Stomach (tissue), 4 donors: Measurements from ENCODE around the gene PDF.

ENCODE experiments used
- EP300 ChIP-seq: sonication (generic); formaldehyde crosslinking; IDR thresholded peaks from one replicate; pipeline ENCODE4 v1.6.1; 2017; ENCODE audit warnings: antibody characterized with exemption
- POLR2A ChIP-seq, 4 donors: fragments of 450-650 bp; IDR thresholded peaks; one replicate each; pipeline ENCODE4 v1.6.1; 2016; ENCODE audit warnings: antibody characterized with exemption in 4 of 4, control low read depth in 2 of 4, mild to moderate bottlenecking in 1 of 4, moderate library complexity in 1 of 4
- POLR2AphosphoS5 ChIP-seq, 3 donors: sonication (generic); formaldehyde crosslinking; IDR thresholded peaks; one replicate each; pipeline ENCODE4 v1.6.1; 2016; ENCODE audit warnings: antibody characterized with exemption in 3 of 3
- TF ChIP-seq, protein P1 (sequence below), 7 experiments: fragments of 450-650 bp in 4 of 7; fragments of 200-600 bp in 3 of 7; sonication (generic) in 3 of 7; IDR thresholded peaks; one replicate each; pipeline ENCODE4 v1.5.1; 2016 to 2019; ENCODE audit warnings: antibody characterized with exemption in 7 of 7, control low read depth in 2 of 7, mild to moderate bottlenecking in 1 of 7

DNA sequence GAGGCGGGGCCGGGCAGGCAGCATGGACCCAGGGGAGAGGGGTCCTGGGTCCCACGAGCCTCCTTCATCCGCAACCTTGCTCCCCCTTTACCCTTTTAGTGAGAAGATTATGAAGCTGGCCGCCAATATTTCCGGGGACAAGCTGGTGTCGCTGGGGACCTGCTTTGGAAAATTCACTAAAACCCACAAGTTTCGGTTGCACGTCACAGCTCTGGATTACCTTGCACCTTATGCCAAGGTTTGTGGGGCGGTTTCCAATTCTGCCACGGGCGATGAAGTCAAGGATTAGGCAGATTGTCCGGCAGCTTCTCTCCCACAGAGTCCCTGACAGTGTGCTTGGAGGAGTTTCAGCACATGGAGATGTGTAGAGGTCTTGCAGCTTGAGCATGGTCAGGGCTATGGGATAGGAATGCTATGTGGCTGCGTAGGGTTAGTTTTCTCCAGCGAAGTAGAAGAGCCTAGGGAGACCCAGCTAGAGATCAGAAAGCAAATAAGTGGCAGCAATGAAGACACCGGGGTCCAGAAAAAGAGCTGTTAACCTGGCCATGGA lies 9.8 kb upstream of the PDF start:
- TF ChIP-seq, protein P1, sequence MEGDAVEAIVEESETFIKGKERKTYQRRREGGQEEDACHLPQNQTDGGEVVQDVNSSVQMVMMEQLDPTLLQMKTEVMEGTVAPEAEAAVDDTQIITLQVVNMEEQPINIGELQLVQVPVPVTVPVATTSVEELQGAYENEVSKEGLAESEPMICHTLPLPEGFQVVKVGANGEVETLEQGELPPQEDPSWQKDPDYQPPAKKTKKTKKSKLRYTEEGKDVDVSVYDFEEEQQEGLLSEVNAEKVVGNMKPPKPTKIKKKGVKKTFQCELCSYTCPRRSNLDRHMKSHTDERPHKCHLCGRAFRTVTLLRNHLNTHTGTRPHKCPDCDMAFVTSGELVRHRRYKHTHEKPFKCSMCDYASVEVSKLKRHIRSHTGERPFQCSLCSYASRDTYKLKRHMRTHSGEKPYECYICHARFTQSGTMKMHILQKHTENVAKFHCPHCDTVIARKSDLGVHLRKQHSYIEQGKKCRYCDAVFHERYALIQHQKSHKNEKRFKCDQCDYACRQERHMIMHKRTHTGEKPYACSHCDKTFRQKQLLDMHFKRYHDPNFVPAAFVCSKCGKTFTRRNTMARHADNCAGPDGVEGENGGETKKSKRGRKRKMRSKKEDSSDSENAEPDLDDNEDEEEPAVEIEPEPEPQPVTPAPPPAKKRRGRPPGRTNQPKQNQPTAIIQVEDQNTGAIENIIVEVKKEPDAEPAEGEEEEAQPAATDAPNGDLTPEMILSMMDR (IDR thresholded peaks at IDR 0.05) = no peak
- TF ChIP-seq POLR2AphosphoS5 (IDR thresholded peaks at IDR 0.05) = no peak
- TF ChIP-seq POLR2A (IDR thresholded peaks at IDR 0.05) = no peak
- TF ChIP-seq EP300 = no peak
